ENCODE data around the gene HOXD12. TPM values are rescaled to one million over a fixed set of nuclear protein-coding genes. Genes with fewer than 3 reads are reported as not detected.

HOXD12 gene
- total and polyA plus RNA-seq, 2 donors: 0.09 to 2.2 TPM

GRCh38 chr2:176076063-176076462 lies 23.5 kb upstream of the HOXD12 start:
- DNase-seq (ENCODE audit: extremely low spot score): no peak
- 28% methylated on average over 7 of the region's 7 CpGs for WGBS
- Histone ChIP-seq H3K27ac (ENCODE audit: low read depth) (no peak overlapping the region), H3K4me1 (ENCODE audit: insufficient read depth) (peaks cover 2% of the 10 kb centered on the region), H3K36me3 (ENCODE audit: insufficient read depth) (no peaks in the 10 kb centered on the region), H3K4me3 (ENCODE audit: low read depth, low read length) (no peak overlapping the region)

DNA sequence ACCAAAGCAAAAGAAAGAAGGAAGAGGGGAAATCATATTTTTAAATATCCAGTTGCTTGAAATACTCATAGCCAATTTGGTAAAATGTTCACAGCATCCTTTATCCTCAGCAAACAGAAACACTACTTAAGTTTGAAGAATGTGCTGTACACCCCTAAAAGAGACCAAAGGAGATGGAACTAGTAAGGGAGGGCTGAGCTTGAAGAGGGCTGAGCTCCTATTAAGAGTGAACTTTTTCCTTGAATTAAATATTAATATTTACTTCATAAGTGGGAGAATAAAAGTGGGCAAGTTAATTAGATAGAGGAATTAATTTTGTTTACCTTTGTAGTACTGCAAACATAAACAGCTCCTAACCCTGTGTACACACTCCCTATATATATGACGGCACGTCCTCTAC lies 22.8 kb upstream of the HOXD12 start:
- H3K4me3 ChIP-seq (ENCODE audit: low read depth, low read length): no peak overlapping the region
- no peaks in the 10 kb centered on the region for H3K36me3 ChIP-seq (ENCODE audit: insufficient read depth)
- WGBS: 41% methylated on average over 2 of the region's 2 CpGs
- no peak overlapping the region for H3K27ac ChIP-seq (ENCODE audit: low read depth)
- H3K4me1 ChIP-seq (ENCODE audit: insufficient read depth): peaks cover 2% of the 10 kb centered on the region
- DNase-seq (ENCODE audit: extremely low spot score): no peak

- Histone ChIP-seq H3K27ac (ENCODE audit: low read depth) (no peak overlapping the region), H3K36me3 (ENCODE audit: insufficient read depth) (no peaks in the 10 kb centered on the region), H3K4me1 (ENCODE audit: insufficient read depth) (peaks cover 2% of the 10 kb centered on the region), H3K4me3 (ENCODE audit: low read depth, low read length) (no peak overlapping the region)
- 20% methylated on average over 25 of the region's 25 CpGs for WGBS
- no peak for DNase-seq (ENCODE audit: extremely low spot score)
These were observed 20.9 kb upstream of the HOXD12 start for GRCh38 chr2:176078541-176079284.

DNA sequence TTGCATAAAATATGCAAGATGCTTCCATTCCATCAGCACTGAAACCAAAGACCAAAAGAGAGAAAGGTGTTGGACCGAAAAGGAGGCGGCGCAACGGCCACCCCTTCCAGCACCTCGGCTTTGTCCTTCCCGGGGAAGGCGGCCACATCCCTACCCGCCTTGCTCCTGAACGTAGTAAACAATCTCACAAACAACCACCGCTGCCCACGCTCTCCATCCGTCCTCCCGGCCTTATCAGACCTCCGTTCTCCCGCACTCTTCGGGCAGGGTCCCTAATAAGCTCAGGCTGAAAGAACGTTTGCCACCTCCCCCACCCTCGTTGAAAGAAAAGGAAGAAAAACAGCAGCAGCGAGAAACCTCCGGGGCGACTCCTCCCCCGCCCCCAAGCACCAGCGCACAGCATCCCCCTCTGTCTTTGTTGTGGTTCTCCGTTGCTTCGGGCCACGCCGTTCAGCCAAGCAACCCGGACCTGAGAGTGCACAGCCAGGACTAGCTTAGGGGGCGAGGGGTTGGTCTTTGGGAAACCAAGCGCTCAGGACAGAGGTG lies 20.2 kb upstream of the HOXD12 start:
- DNase-seq (ENCODE audit: extremely low spot score): no peak
- Histone ChIP-seq H3K4me3 (ENCODE audit: low read depth, low read length) (peak overlapping the region; percentile 11), H3K27ac (ENCODE audit: low read depth) (no peak overlapping the region), H3K36me3 (ENCODE audit: insufficient read depth) (no peaks in the 10 kb centered on the region), H3K4me1 (ENCODE audit: insufficient read depth) (peaks cover 2% of the 10 kb centered on the region)
- 3% methylated on average over 30 of the region's 30 CpGs for WGBS

GRCh38 chr2:176079831-176080539 lies 19.6 kb upstream of the HOXD12 start:
- peak overlapping the region; percentile 37 for H3K4me3 ChIP-seq (ENCODE audit: low read depth, low read length)
- no peak for DNase-seq (ENCODE audit: extremely low spot score)

GRCh38 chr2:176080540-176081375 lies 18.8 kb upstream of the HOXD12 start:
- DNase-seq (ENCODE audit: extremely low spot score): no peak
- H3K4me1 ChIP-seq (ENCODE audit: insufficient read depth): peaks cover 2% of the 10 kb centered on the region
- H3K27ac ChIP-seq (ENCODE audit: low read depth): no peak overlapping the region
- 10% methylated on average over 68 of the region's 68 CpGs for WGBS
- H3K36me3 ChIP-seq (ENCODE audit: insufficient read depth): no peaks in the 10 kb centered on the region
- peak overlapping the region; percentile 37 for H3K4me3 ChIP-seq (ENCODE audit: low read depth, low read length)

More at GRCh38 chr2:176079831-176080539, 19.6 kb upstream of the HOXD12 start:
- WGBS: 2% methylated on average over 86 of the region's 86 CpGs
- H3K36me3 ChIP-seq (ENCODE audit: insufficient read depth): no peaks in the 10 kb centered on the region
- H3K4me1 ChIP-seq (ENCODE audit: insufficient read depth): peaks cover 2% of the 10 kb centered on the region
- H3K27ac ChIP-seq (ENCODE audit: low read depth): no peak overlapping the region

DNA sequence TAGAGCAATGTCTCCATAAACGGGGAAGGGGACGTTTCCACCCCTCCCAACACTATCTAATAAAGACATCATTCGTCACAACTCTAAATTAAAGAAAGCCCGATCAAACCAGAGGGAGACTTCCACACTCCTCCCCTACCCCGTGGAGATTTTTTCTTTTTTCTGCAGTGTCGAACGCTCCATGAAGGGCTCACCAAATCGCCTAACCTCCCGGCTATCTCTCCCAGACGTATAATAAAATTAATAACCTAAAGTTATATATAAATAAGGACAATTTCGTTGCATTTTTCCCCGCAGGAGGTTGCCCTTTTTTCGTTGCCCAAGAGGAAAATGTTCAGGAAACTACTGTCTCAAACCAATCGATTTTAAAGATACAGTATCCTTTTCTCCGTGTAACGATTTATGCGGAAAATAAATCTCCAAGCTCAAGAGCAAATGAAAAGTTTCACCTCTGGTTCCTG lies 18.2 kb upstream of the HOXD12 start:
- Histone ChIP-seq H3K4me3 (ENCODE audit: low read depth, low read length) (no peak overlapping the region), H3K27ac (ENCODE audit: low read depth) (no peak overlapping the region), H3K36me3 (ENCODE audit: insufficient read depth) (no peaks in the 10 kb centered on the region), H3K4me1 (ENCODE audit: insufficient read depth) (peaks cover 2% of the 10 kb centered on the region)
- WGBS: 34% methylated on average over 17 of the region's 17 CpGs
- no peak for DNase-seq (ENCODE audit: extremely low spot score)

- H3K27ac ChIP-seq (ENCODE audit: low read depth): no peak overlapping the region
- no peak for DNase-seq (ENCODE audit: extremely low spot score)
- peaks cover 2% of the 10 kb centered on the region for H3K4me1 ChIP-seq (ENCODE audit: insufficient read depth)
- H3K36me3 ChIP-seq (ENCODE audit: insufficient read depth): no peaks in the 10 kb centered on the region
- WGBS: 13% methylated on average over 62 of the region's 62 CpGs
- H3K4me3 ChIP-seq (ENCODE audit: low read depth, low read length): no peak overlapping the region
These were observed 17.6 kb upstream of the HOXD12 start for GRCh38 chr2:176081837-176082524.

DNA sequence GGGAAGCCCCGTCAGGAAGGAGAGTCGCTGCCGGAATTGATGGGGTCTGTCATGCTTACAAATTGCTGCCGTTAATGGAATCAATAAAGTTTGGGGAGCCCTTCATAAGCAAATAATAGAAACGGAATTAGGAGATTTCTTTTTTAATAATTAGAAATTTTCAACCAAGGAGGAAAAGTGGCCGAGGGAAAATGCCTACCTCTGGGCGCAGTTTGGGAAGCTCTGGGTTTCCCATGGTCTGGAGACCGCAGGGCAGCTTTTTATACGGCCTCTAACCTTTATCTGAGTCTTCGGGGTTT lies 17.1 kb upstream of the HOXD12 start:
- H3K4me3 ChIP-seq (ENCODE audit: low read depth, low read length): no peak overlapping the region
- H3K27ac ChIP-seq (ENCODE audit: low read depth): no peak overlapping the region
- no peaks in the 10 kb centered on the region for H3K36me3 ChIP-seq (ENCODE audit: insufficient read depth)
- 24% methylated on average over 10 of the region's 10 CpGs for WGBS
- H3K4me1 ChIP-seq (ENCODE audit: insufficient read depth): peaks cover 2% of the 10 kb centered on the region
- no peak for DNase-seq (ENCODE audit: extremely low spot score)

GRCh38 chr2:176082824-176083751 lies 16.5 kb upstream of the HOXD12 start:
- peaks cover 2% of the 10 kb centered on the region for H3K4me1 ChIP-seq (ENCODE audit: insufficient read depth)
- no peak overlapping the region for H3K27ac ChIP-seq (ENCODE audit: low read depth)
- 9% methylated on average over 66 of the region's 66 CpGs for WGBS
- H3K36me3 ChIP-seq (ENCODE audit: insufficient read depth): no peaks in the 10 kb centered on the region
- no peak for DNase-seq (ENCODE audit: extremely low spot score)
- peak overlapping the region; percentile 2 for H3K4me3 ChIP-seq (ENCODE audit: low read depth, low read length)

DNA sequence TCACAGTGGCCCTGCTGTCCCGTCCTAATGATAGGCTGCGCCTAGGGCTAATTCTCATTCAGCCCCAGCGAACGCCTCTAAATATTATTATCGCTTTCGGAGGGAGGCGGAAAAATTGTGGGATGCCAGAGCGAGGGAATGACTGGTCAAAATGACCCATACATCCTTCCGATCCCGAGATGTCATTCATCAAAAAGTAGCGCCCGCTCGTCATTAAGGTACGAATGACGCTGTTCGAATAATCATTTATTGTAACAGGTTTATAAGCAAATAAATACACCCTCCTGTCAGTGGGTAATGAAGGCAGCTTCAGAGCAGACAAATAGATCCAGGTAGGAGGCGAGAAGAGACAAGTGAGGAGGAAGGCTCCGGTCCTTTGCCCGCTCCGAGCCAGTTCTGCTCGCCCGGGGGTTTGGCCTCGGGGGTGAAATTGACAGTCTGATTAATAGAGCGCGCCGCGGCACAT lies 15.8 kb upstream of the HOXD12 start, which contains the start of gene EVX2:
TSS of gene EVX2 (minus strand) at position 167 of the 466 bp plus-strand sequence. CDS start 186 bp downstream, outside the sequence.
- Histone ChIP-seq H3K4me3 (ENCODE audit: low read depth, low read length) (peak within 1 kb of the TSS; percentile 2), H3K36me3 (ENCODE audit: insufficient read depth) (no peaks in the 10 kb centered on the region), H3K27ac (ENCODE audit: low read depth) (no peak within 1 kb of the TSS), H3K4me1 (ENCODE audit: insufficient read depth) (peaks cover 2% of the 10 kb centered on the region)
- 33% methylated on average over 27 of the region's 27 CpGs for WGBS
- no peak for DNase-seq (ENCODE audit: extremely low spot score)

GRCh38 chr2:176084611-176085119 lies 14.9 kb upstream of the HOXD12 start:
- 7% methylated on average over 26 of the region's 26 CpGs for WGBS
- H3K4me3 ChIP-seq (ENCODE audit: low read depth, low read length): no peak overlapping the region
- H3K36me3 ChIP-seq (ENCODE audit: insufficient read depth): no peaks in the 10 kb centered on the region
- H3K4me1 ChIP-seq (ENCODE audit: insufficient read depth): peaks cover 2% of the 10 kb centered on the region
- DNase-seq (ENCODE audit: extremely low spot score): no peak
- no peak overlapping the region for H3K27ac ChIP-seq (ENCODE audit: low read depth)
